ENCODE measurements around the gene CLSTN2. TPM values are rescaled to one million over a fixed set of nuclear protein-coding genes. Genes with fewer than 3 reads are reported as not detected.

Gene CLSTN2
- total RNA-seq, 1 experiment from 2014 or later: 0.02 TPM

GRCh38 chr3:140219923-140220452 is 285.0 kb downstream of the CLSTN2 start:
- H3K27me3 ChIP-seq (ENCODE audit: insufficient read depth, low read length): peaks cover 16% of the 10 kb centered on the region; the same call in 1 of the 2 replicates
- RAD21 ChIA-PET (ENCODE audit: low non-redundant PET in 1 of 2, low total read pairs in 2 of 2, uncharacterized antibody in 2 of 2, unreplicated experiment in 2 of 2): no interaction called here
- TF ChIP-seq, protein P1, sequence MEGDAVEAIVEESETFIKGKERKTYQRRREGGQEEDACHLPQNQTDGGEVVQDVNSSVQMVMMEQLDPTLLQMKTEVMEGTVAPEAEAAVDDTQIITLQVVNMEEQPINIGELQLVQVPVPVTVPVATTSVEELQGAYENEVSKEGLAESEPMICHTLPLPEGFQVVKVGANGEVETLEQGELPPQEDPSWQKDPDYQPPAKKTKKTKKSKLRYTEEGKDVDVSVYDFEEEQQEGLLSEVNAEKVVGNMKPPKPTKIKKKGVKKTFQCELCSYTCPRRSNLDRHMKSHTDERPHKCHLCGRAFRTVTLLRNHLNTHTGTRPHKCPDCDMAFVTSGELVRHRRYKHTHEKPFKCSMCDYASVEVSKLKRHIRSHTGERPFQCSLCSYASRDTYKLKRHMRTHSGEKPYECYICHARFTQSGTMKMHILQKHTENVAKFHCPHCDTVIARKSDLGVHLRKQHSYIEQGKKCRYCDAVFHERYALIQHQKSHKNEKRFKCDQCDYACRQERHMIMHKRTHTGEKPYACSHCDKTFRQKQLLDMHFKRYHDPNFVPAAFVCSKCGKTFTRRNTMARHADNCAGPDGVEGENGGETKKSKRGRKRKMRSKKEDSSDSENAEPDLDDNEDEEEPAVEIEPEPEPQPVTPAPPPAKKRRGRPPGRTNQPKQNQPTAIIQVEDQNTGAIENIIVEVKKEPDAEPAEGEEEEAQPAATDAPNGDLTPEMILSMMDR (IDR thresholded peaks at IDR 0.05 in 2 of 3, conservative IDR thresholded peaks at IDR 0.05 in 1 of 3; ENCODE audit: borderline replicate concordance in 1 of 3, insufficient read depth in 1 of 3, low read depth in 2 of 3, low read length in 2 of 3): peak in 2 of 3 experiments; percentile 16 to 34; a peak in 1 of 6 replicates
- TF ChIP-seq POLR2A (IDR thresholded peaks at IDR 0.05; ENCODE audit: borderline replicate concordance, extremely low read depth, insufficient read depth, insufficient read length): no peak
- no peak overlapping the region for H3K4me3 ChIP-seq (replicated peaks in 1 of 2; ENCODE audit: low read depth in 1 of 2, low read length in 2 of 2)
- H3K9ac ChIP-seq (ENCODE audit: low read length): no peak overlapping the region
- CTCF ChIA-PET: no interaction called here
- no peaks in the 10 kb centered on the region for H3K9me3 ChIP-seq (ENCODE audit: control insufficient read depth in 1 of 2, insufficient read depth in 1 of 2, low read depth in 1 of 2, low read length in 2 of 2)
- no peak overlapping the region for H3K4me2 ChIP-seq (ENCODE audit: low read length)
- no peak overlapping the region for H3K27ac ChIP-seq (ENCODE audit: low read depth, low read length)
- no peaks in the 10 kb centered on the region for H3K4me1 ChIP-seq (ENCODE audit: control insufficient read depth in 1 of 2, insufficient read depth in 2 of 2, low read length in 2 of 2)
- no peaks in the 10 kb centered on the region for H4K20me1 ChIP-seq (ENCODE audit: insufficient read depth)
- DNase-seq (ENCODE audit: low read depth, low spot score): no peak
- H3K79me2 ChIP-seq (ENCODE audit: insufficient read depth, low read length): no peaks in the 10 kb centered on the region
- H2AFZ ChIP-seq (ENCODE audit: low read depth, low read length, poor library complexity, severe bottlenecking): no peak overlapping the region
- peak; percentile 47 for ATAC-seq
- intact Hi-C loops (cut with micrococcal nuclease): no loop called here
- H3K9me2 ChIP-seq (ENCODE audit: insufficient read depth): no peaks in the 10 kb centered on the region
- no TSS peak for BruUV-seq (replicated peaks)
- H3K36me3 ChIP-seq (ENCODE audit: control insufficient read depth in 1 of 2, insufficient read depth in 2 of 2, low read length in 2 of 2): no peaks in the 10 kb centered on the region
- POLR2A ChIA-PET: no interaction called here

DNA sequence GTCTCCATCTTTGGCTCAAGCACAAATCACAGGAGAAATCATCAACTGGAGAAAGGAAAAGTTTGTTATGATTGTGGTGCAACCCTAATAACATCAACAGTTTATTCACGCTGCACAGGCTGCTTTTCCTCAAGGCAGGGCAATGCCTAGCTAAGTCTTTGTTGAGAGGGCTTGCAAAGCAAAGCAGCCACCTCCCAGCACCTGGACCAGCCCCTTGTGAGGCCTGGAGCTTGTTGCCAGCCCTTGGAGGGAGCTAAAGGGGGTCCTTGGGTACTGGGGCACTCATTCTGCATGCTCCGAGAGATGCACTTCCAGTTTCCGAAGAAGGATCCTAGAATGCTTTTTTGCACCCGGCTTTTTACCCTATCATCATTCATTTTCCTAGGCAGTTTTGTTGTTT is 288.2 kb downstream of the CLSTN2 start:
- H3K27ac ChIP-seq (ENCODE audit: low read depth, low read length): no peak overlapping the region
- no peaks in the 10 kb centered on the region for H3K9me2 ChIP-seq (ENCODE audit: insufficient read depth)
- no peak overlapping the region for H3K4me3 ChIP-seq (replicated peaks in 1 of 2; ENCODE audit: low read depth in 1 of 2, low read length in 2 of 2)
- ATAC-seq (no peak), DNase-seq (ENCODE audit: low read depth, low spot score) (no peak)
- H3K27me3 ChIP-seq (ENCODE audit: insufficient read depth, low read length): peaks cover 3% of the 10 kb centered on the region; the same call in 1 of the 2 replicates
- no TSS peak for BruUV-seq (replicated peaks)
- no peak overlapping the region for H3K4me2 ChIP-seq (ENCODE audit: low read length)
- H2AFZ ChIP-seq (ENCODE audit: low read depth, low read length, poor library complexity, severe bottlenecking): no peak overlapping the region
- ChIA-PET CTCF (no interaction called here), POLR2A (no interaction called here), RAD21 (ENCODE audit: low non-redundant PET in 1 of 2, low total read pairs in 2 of 2, uncharacterized antibody in 2 of 2, unreplicated experiment in 2 of 2) (no interaction called here)
- no peak overlapping the region for H3K9ac ChIP-seq (ENCODE audit: low read length)
- no peaks in the 10 kb centered on the region for H3K36me3 ChIP-seq (ENCODE audit: control insufficient read depth in 1 of 2, insufficient read depth in 2 of 2, low read length in 2 of 2)
- H4K20me1 ChIP-seq (ENCODE audit: insufficient read depth): no peaks in the 10 kb centered on the region
- no peaks in the 10 kb centered on the region for H3K4me1 ChIP-seq (ENCODE audit: control insufficient read depth in 1 of 2, insufficient read depth in 2 of 2, low read length in 2 of 2)
- no peaks in the 10 kb centered on the region for H3K9me3 ChIP-seq (ENCODE audit: control insufficient read depth in 1 of 2, insufficient read depth in 1 of 2, low read depth in 1 of 2, low read length in 2 of 2)
- no peaks in the 10 kb centered on the region for H3K79me2 ChIP-seq (ENCODE audit: insufficient read depth, low read length)
- intact Hi-C loops (cut with micrococcal nuclease): no loop called here
- TF ChIP-seq YY1 (IDR thresholded peaks at IDR 0.05; ENCODE audit: extremely low read depth, insufficient replicate concordance, low read depth, low read length): no peak
- no peak for TF ChIP-seq SRF (IDR thresholded peaks at IDR 0.05; ENCODE audit: low read depth)
- TF ChIP-seq ELF1 (IDR thresholded peaks at IDR 0.05; ENCODE audit: borderline replicate concordance, low read depth): no peak
- TF ChIP-seq JUND (IDR thresholded peaks at IDR 0.05): no peak
- TF ChIP-seq FOSL1 (IDR thresholded peaks at IDR 0.05; ENCODE audit: low read depth): no peak
- no peak for TF ChIP-seq SP1 (IDR thresholded peaks at IDR 0.05; ENCODE audit: low read depth)
- TF ChIP-seq EZH2phosphoT487 (IDR thresholded peaks at IDR 0.05; ENCODE audit: borderline replicate concordance): no peak
- TF ChIP-seq EGR1 (IDR thresholded peaks at IDR 0.05; ENCODE audit: low read depth): no peak
- TF ChIP-seq SIN3A (IDR thresholded peaks at IDR 0.05; ENCODE audit: low read depth): no peak
- no peak for TF ChIP-seq RAD21 (IDR thresholded peaks at IDR 0.05; ENCODE audit: low read depth)
- no peak for TF ChIP-seq REST (IDR thresholded peaks at IDR 0.05; ENCODE audit: low read depth)
- TF ChIP-seq POLR2A (IDR thresholded peaks at IDR 0.05; ENCODE audit: borderline replicate concordance, extremely low read depth, insufficient read depth, insufficient read length): no peak
- TF ChIP-seq, protein P1 (IDR thresholded peaks at IDR 0.05 in 2 of 3, conservative IDR thresholded peaks at IDR 0.05 in 1 of 3; ENCODE audit: borderline replicate concordance in 1 of 3, insufficient read depth in 1 of 3, low read depth in 2 of 3, low read length in 2 of 3): no peak

All from HCT116 (cell line).